GM23338 (cell line): ENCODE measurements around the gene NPAS3.

Experiments used
- EZH2 ChIP-seq: fragments of 200-600 bp; sonication (generic); IDR thresholded peaks from one replicate; pipeline ENCODE4 v1.8.0; 2017; ENCODE audit warnings: antibody characterized with exemption, mild to moderate bottlenecking, low read depth; ENCODE audit not compliant: unreplicated experiment
- TF ChIP-seq, protein P1 (sequence below), 2 experiments: fragments of 200-600 bp in 1 of 2; sonication (generic) in 1 of 2; conservative IDR thresholded peaks; 2 replicates each; pipeline versions ENCODE4 v1.5.1 to v1.6.1; 2016 to 2017; ENCODE audit warnings: antibody characterized with exemption in 2 of 2, low read depth in 2 of 2, mild to moderate bottlenecking in 2 of 2, moderate library complexity in 1 of 2

DNA sequence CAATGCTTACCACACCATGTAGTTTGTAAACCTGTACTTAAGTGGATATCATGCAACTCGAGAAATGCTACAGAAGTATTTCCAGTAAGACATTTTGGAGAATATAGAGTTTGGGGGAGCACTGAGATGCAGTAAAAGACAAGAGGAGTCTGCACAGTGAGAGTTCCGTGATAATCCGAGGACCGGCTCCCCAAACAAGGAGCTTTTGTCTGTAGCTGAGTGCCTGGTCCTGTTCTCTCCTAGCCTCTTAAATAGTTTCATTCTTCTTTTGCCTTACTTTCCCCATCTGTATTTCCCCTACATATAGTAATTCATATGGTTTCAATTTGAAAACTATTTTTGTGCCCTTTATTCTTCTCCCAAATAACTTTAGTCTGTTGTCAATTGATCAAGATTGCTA, 648.1 kb downstream of the NPAS3 start:
- TF ChIP-seq, protein P1, sequence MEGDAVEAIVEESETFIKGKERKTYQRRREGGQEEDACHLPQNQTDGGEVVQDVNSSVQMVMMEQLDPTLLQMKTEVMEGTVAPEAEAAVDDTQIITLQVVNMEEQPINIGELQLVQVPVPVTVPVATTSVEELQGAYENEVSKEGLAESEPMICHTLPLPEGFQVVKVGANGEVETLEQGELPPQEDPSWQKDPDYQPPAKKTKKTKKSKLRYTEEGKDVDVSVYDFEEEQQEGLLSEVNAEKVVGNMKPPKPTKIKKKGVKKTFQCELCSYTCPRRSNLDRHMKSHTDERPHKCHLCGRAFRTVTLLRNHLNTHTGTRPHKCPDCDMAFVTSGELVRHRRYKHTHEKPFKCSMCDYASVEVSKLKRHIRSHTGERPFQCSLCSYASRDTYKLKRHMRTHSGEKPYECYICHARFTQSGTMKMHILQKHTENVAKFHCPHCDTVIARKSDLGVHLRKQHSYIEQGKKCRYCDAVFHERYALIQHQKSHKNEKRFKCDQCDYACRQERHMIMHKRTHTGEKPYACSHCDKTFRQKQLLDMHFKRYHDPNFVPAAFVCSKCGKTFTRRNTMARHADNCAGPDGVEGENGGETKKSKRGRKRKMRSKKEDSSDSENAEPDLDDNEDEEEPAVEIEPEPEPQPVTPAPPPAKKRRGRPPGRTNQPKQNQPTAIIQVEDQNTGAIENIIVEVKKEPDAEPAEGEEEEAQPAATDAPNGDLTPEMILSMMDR (conservative IDR thresholded peaks at IDR 0.05; ENCODE audit: low read depth in 2 of 2), result no peak
- TF ChIP-seq EZH2, result no peak
